ENCODE data around the gene IL1RAPL2.

DNA sequence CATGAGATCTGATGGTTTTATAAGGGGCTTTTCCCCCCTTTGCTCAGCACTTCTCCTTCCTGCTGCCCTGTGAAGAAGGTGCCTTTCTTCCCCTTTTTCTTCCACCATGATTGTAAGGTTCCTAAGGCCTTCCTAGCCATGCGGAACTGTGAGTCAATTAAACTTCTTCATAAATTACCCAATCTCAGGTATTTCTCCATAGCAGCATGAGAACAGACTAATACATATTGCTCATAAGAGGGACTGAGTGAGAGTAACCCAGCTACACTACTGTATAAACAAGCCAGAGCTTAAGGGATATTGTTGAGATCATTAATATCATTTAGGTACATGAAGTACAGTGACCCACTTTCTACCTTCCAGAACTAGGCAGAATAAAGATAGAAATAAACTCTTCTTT, 551.6 kb downstream of the IL1RAPL2 start:
- TF ChIP-seq EZH2 (IDR thresholded peaks at IDR 0.05) (no peak), POLR2AphosphoS5 (IDR thresholded peaks at IDR 0.05; ENCODE audit: borderline replicate concordance, low read depth, low read length) (no peak), FOXP2 (optimal IDR thresholded peaks at IDR 0.05; ENCODE audit: control extremely low read depth, extremely low read length, insufficient read depth) (no peak)
